ENCODE data around the gene FAM110A. TPM values are rescaled to one million over a fixed set of nuclear protein-coding genes. Genes with fewer than 3 reads are reported as not detected.
"Not testable (repeated sequence)": the region's sequence is repeated elsewhere in the genome, so short reads cannot be mapped to it uniquely, and the experiment has no call there.

The FAM110A gene
- total RNA-seq, 1 experiment from 2014 or later = 7.6 TPM

DNA sequence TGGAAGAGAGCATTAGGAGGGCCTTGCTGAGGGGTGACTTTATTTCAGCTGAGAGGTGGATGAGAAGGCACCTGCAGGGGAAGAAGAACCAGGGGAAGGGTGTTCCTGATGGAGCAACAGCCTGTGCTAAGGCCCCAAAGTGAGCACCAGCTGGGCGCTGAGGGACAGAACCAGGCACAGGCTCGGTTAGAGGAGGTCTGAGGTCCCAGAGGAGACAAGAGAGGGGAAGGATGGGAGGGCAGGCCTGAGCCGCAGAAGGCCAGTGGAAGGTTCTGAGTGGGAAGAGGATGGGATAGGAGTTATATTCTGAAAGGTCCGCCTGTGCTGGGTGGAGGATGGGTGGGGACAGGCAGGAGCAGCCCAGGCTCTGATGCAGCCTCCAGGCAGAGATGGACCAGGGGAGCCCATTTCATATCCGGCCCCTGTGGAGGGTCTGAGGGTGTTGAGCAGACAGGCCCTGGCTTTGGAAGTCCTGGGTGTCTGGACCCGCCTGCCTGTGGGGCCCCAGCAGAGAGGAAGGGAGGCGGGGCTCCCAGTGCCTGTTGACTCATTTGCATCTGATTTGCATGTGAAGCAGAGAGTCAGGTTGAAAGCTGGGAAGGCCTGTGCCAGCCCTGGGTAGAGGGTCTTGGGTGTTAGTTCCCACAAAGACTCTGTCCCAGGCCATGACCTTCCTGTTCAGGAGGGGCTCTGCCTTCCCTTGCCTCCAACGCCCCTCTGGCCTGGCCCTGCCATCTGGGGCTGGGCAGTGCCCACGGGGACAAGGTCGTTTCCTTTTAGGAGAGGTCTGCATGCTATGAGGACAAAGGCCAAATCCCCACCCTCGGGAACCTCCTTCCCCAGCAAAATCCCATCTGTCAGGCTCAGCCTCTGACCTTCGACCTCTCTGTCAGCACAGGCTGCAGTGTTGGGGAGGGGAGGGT lies 10.6 kb upstream of the FAM110A start:
- no peak for DNase-seq (ENCODE audit: low read depth)

DNA sequence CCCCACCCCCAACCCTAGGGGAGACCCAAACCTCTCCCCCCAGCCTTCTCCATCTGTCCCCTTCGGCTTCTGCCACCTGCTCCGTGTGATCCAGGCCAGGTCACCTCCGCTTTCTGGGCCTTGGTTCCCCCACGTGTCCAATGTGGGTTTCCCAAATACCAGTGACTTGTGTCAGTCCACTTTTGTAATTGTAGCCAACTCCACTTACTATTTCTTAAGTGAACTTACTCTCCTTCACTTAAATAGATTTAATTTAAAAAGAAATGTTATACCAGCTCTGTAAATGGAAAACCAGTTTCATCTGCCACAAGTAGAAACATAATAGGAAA lies 10.0 kb upstream of the FAM110A start:
- no peak for DNase-seq (ENCODE audit: low read depth)

DNA sequence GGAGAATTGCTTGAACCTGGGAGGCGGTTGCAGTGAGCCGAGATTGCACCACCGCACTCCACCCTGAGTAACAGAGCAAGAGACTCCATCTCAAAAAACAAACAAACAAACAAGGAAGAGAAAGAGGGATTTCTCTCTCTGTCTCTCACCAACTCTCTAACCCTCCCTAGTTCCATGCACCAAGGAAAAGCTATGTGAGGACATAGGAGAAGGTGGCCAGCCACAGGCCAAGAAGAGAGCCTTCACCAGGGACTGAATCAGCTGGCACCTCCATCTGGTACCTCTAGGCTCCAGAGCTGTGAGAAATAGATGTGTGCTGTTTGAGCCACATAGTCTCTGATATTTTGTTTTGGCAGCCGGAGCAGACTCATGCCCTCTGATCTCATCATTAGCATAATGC lies 9.0 kb upstream of the FAM110A start:
- DNase-seq (ENCODE audit: low read depth) = no peak

DNA sequence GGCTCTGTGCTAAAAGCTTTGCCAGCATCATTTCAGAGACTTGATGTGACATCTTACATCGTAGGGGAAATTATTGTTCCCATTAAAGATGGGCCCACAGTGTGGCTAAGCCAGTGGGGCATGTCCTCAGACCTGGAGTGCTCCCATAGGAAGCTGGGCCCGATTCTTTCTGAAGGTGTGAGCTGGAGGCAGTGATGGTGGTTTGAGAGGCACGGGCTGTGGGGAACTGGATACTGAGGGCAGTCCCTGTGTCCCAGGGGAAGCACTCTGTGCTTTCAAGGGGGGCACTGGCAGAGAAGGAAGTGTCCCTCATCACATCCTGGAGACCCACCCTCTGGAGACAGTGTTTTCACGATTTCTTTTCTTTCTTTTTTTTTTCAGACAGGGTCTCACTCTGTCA lies 8.6 kb upstream of the FAM110A start:
- DNase-seq (ENCODE audit: low read depth) = no peak

- no peak for DNase-seq (ENCODE audit: low read depth)
Measured at GRCh38 chr20:825710-826421, 7.6 kb upstream of the FAM110A start.

GRCh38 chr20:826695-827323 lies 6.7 kb upstream of the FAM110A start:
- no peak for DNase-seq (ENCODE audit: low read depth)

DNA sequence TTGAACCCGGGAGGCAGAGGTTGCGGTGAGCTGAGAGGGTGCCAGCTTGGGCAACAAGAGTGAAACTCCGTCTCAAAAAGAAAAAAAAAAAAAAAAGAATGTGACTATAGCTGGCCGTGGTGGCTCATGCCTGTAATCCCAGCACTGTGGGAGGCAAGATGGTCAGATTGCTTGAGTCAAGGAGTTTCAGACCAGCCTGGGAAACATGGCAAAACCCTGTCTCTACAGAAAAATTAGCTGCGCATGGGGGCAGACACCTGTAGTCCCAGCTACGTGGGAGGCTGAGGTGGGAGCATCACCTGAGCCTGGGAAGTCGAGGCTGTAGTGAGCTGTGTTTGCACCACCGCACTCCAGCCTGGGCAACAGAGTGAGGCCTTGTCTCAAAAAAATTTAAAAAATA lies 5.5 kb upstream of the FAM110A start:
- not testable (repeated sequence) for DNase-seq (ENCODE audit: low read depth)

GRCh38 chr20:828987-829386 lies 4.5 kb upstream of the FAM110A start:
- no peak for DNase-seq (ENCODE audit: low read depth)

GRCh38 chr20:829551-829950 lies 4.0 kb upstream of the FAM110A start:
- DNase-seq (ENCODE audit: low read depth) = no peak

GRCh38 chr20:830011-830521 lies 3.4 kb upstream of the FAM110A start:
- no peak for DNase-seq (ENCODE audit: low read depth)

- no peak for DNase-seq (ENCODE audit: low read depth)
Measured at GRCh38 chr20:831251-831650, 2.3 kb upstream of the FAM110A start.

- DNase-seq (ENCODE audit: low read depth) = no peak
Measured at GRCh38 chr20:831956-832355, 1.6 kb upstream of the FAM110A start.

DNA sequence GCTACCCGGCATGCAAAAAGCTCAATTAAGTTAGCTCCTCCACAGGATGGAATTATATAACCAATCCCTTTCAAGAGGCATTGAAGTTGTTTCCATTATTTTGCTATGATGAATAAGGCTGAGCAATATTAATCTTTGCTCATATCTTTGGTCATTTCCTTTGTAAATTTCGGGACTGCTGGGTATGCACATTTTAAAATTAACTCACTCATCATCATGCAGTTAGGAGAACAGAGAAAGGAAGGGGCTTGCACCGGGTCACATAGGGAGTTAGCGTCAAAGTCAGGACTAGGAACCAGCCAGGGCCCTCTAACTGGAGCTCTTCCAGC lies 430 bp upstream of the FAM110A start:
- DNase-seq (ENCODE audit: low read depth) = no peak

- no peak for DNase-seq (ENCODE audit: low read depth)
Measured at GRCh38 chr20:834151-834746, 734 bp downstream of the FAM110A start.

DNA sequence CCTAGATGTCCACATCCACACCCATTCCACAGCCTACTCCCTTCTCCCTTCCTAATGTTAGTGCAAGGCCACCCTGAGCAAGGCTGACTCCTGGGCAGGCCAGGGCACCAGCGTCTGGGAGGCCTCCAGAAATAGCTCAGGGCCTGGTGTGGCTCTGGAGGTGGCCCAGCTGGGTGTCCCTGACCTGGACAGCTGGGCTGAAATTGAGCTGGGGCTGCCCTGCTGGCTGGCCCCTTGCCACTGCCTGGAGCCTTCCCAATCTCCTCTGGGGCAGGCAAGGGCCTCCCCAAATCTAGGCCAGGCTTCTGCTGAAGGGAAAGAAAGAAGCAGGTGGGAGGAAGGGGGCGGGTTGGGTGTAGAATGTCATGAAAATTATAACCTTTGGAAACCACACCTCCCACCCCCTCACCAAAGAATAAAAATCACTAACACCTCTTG lies 2.1 kb downstream of the FAM110A start:
- peak; percentile 68 for DNase-seq (ENCODE audit: low read depth)

GRCh38 chr20:836190-836589 lies 2.7 kb downstream of the FAM110A start:
- no peak for DNase-seq (ENCODE audit: low read depth)

GRCh38 chr20:839015-839414 lies 5.5 kb downstream of the FAM110A start:
- DNase-seq (ENCODE audit: low read depth) = no peak

DNA sequence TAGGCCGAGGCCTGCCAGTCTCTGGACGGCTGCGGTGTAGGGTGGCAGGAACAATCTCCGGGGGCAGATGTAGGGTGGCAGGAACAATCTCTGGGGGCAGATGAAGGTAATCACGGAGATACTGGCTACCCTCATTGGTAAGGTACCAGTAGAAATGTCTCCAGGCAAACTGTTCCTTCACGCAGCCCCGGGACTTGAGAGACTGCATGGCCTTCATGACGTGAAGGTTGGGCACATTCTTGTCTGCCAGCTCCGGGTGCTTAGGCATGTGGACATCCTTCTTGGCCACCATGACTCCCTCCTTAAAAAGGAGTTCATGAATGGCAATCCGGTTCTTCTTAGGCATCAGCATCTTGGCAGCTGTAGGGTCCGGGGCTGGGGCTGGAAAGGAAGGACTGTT lies 6.1 kb downstream of the FAM110A start:
- DNase-seq (ENCODE audit: low read depth) = no peak

GRCh38 chr20:840503-840857 lies 7.0 kb downstream of the FAM110A start:
- DNase-seq (ENCODE audit: low read depth) = no peak

- no peak for DNase-seq (ENCODE audit: low read depth)
Measured at GRCh38 chr20:840858-841567, 7.5 kb downstream of the FAM110A start.
